Measurements from ENCODE around the gene NPEPL1.

GRCh38 chr20:58751979-58752378 lies 59.4 kb downstream of the NPEPL1 start:
- TF ChIP-seq CTCF (optimal IDR thresholded peaks at IDR 0.05 in 1 of 3, IDR thresholded peaks at IDR 0.05 in 1 of 3, conservative IDR thresholded peaks at IDR 0.05 in 1 of 3; ENCODE audit: extremely low read depth in 1 of 3, insufficient read depth in 2 of 3, low read length in 3 of 3) (no peak), EZH2 (IDR thresholded peaks at IDR 0.05; ENCODE audit: low read length) (no peak)
